HCT116 (cell line): ENCODE data around the gene MARCHF3. TPM values are rescaled to one million over a fixed set of nuclear protein-coding genes. Genes with fewer than 3 reads are reported as not detected.

Experiments used
- ATAC-seq: fragments of 200-7000 bp; cut with Tn5 transposase; 2 replicates; pipeline ENCODE4 v1.9.1; 2020; ENCODE audit warnings: mild to moderate bottlenecking, moderate library complexity
- BruUV-seq: library from RNA; stranded (reverse); fragments of 400-500 nt; replicated peaks from 2 replicates; lab custom pipeline; 2021; lab: Mats Ljungman, UMichigan
- CTCF ChIA-PET: fragments of 300-600 bp; sonication (Branson Sonifier 250); formaldehyde crosslinking; loops from one replicate; lab custom pipeline; 2021; ENCODE audit warnings: antibody characterized with exemption; lab: Charles Lee
- POLR2A ChIA-PET: fragments of 300-600, 350-600 bp; sonication (Branson Sonifier 250); formaldehyde crosslinking; loops from one replicate; lab custom pipeline; 2021; ENCODE audit warnings: antibody characterized with exemption; lab: Charles Lee
- RAD21 ChIA-PET, 2 experiments: fragments of 300-600 bp; sonication (Branson Sonifier 250); formaldehyde crosslinking; loops; one replicate each; lab custom pipeline; 2023; ENCODE audit warnings: low total read pairs in 2 of 2; ENCODE audit not compliant: uncharacterized antibody in 2 of 2, unreplicated experiment in 2 of 2, low non-redundant PET in 1 of 2; lab: Charles Lee
- DNase-seq: peaks from one replicate; pipeline ENCODE4 v3.0.0-alpha.2; 2010; ENCODE audit warnings: low read depth, low spot score
- H2AFZ ChIP-seq: fragments of 200-600 bp; shearing (Covaris generic), sonication (generic); 2 replicates; pipeline ENCODE4 v1.6.1; 2017; ENCODE audit warnings: low read depth, mixed run types, mixed read lengths, antibody characterized with exemption, low read length; ENCODE audit not compliant: poor library complexity, severe bottlenecking
- H3K27ac ChIP-seq: 2 replicates; pipeline ENCODE4 v1.5.1; 2012; ENCODE audit warnings: low read depth, low read length
- H3K27me3 ChIP-seq: fragments of 200-600 bp; sonication (generic); 2 replicates; pipeline ENCODE4 v1.6.1; 2016; ENCODE audit warnings: mixed run types, low read length, mixed read lengths; ENCODE audit not compliant: insufficient read depth
- H3K36me3 ChIP-seq, 2 experiments: fragments of 200-500 bp in 1 of 2; fragments of 200-600 bp in 1 of 2; sonication (Bioruptor generic) in 1 of 2; sonication (generic) in 1 of 2; 2 replicates each; pipeline versions ENCODE4 v1.5.1 to v1.6.1; 2014 to 2016; ENCODE audit warnings: low read length in 2 of 2, inconsistent platforms in 1 of 2, mixed read lengths in 1 of 2, mixed run types in 1 of 2; ENCODE audit not compliant: insufficient read depth in 2 of 2, control insufficient read depth in 1 of 2
- H3K4me1 ChIP-seq, 2 experiments: fragments of 200-600 bp in 1 of 2; sonication (generic) in 1 of 2; 2 replicates each; pipeline versions ENCODE4 v1.5.1 to v1.6.1; 2012 to 2017; ENCODE audit warnings: low read length in 2 of 2, inconsistent platforms in 1 of 2, mild to moderate bottlenecking in 1 of 2, mixed read lengths in 1 of 2, mixed run types in 1 of 2, moderate library complexity in 1 of 2; ENCODE audit not compliant: insufficient read depth in 2 of 2, control insufficient read depth in 1 of 2
- H3K4me2 ChIP-seq: fragments of 200-600 bp; sonication (generic); 2 replicates; pipeline ENCODE4 v1.6.1; 2017; ENCODE audit warnings: mixed run types, low read length, mixed read lengths
- H3K4me3 ChIP-seq, 2 experiments: fragments of 200-600 bp in 1 of 2; sonication (generic) in 1 of 2; replicated peaks in 1 of 2; 2 replicates each; pipeline ENCODE4 v1.5.1; 2011 to 2016; ENCODE audit warnings: low read length in 2 of 2, control low read depth in 1 of 2, low read depth in 1 of 2, mild to moderate bottlenecking in 1 of 2, mixed read lengths in 1 of 2, mixed run types in 1 of 2
- H3K79me2 ChIP-seq: fragments of 200-600 bp; sonication (generic); 2 replicates; pipeline ENCODE4 v1.6.1; 2017; ENCODE audit warnings: mild to moderate bottlenecking, mixed run types, low read length, moderate library complexity, mixed read lengths; ENCODE audit not compliant: insufficient read depth
- H3K9ac ChIP-seq: fragments of 200-600 bp; sonication (generic); 2 replicates; pipeline ENCODE4 v1.6.1; 2016; ENCODE audit warnings: low read length, mixed read lengths
- H3K9me2 ChIP-seq: fragments of 200-600 bp; sonication (generic), shearing (Covaris generic); 2 replicates; pipeline ENCODE4 v1.6.1; 2017; ENCODE audit warnings: mixed run types, mild to moderate bottlenecking, moderate library complexity; ENCODE audit not compliant: insufficient read depth
- H3K9me3 ChIP-seq, 2 experiments: fragments of 200-500 bp in 1 of 2; fragments of 200-600 bp in 1 of 2; sonication (Bioruptor generic) in 1 of 2; sonication (generic) in 1 of 2; 2 replicates each; pipeline ENCODE4 v1.6.1; 2014 to 2017; ENCODE audit warnings: low read length in 2 of 2, mixed read lengths in 2 of 2, inconsistent platforms in 1 of 2, low read depth in 1 of 2, mild to moderate bottlenecking in 1 of 2, mixed run types in 1 of 2, moderate library complexity in 1 of 2; ENCODE audit not compliant: control insufficient read depth in 1 of 2, insufficient read depth in 1 of 2
- H4K20me1 ChIP-seq: fragments of 200-600 bp; sonication (generic), shearing (Covaris generic); 2 replicates; pipeline ENCODE4 v1.6.1; 2017; ENCODE audit warnings: mixed run types, mild to moderate bottlenecking, moderate library complexity; ENCODE audit not compliant: insufficient read depth
- CBX3 ChIP-seq: IDR thresholded peaks from 2 replicates; pipeline ENCODE4 v1.6.1; 2012; ENCODE audit warnings: low read depth
- CEBPB ChIP-seq: IDR thresholded peaks from 2 replicates; pipeline ENCODE4 v1.6.1; 2012; ENCODE audit warnings: low read depth
- ELF1 ChIP-seq: IDR thresholded peaks from 2 replicates; pipeline ENCODE4 v1.6.1; 2012; ENCODE audit warnings: low read depth, borderline replicate concordance
- EZH2 ChIP-seq: fragments of 200-600 bp; sonication (generic); IDR thresholded peaks from 2 replicates; pipeline ENCODE4 v1.6.1; 2017; ENCODE audit warnings: antibody characterized with exemption, mixed run types
- FOSL1 ChIP-seq: IDR thresholded peaks from 2 replicates; pipeline ENCODE4 v1.6.1; 2012; ENCODE audit warnings: low read depth
- POLR2A ChIP-seq: IDR thresholded peaks from 2 replicates; pipeline ENCODE4 v1.7.0; 2011; ENCODE audit warnings: borderline replicate concordance; ENCODE audit not compliant: insufficient read depth, insufficient read length; ENCODE audit errors: extremely low read depth
- POLR2AphosphoS5 ChIP-seq: IDR thresholded peaks from 2 replicates; pipeline ENCODE4 v1.6.1; 2011; ENCODE audit warnings: mild to moderate bottlenecking, low read depth, low read length, moderate library complexity
- RAD21 ChIP-seq: IDR thresholded peaks from 2 replicates; pipeline ENCODE4 v1.6.1; 2012; ENCODE audit warnings: low read depth, mild to moderate bottlenecking
- SRF ChIP-seq: IDR thresholded peaks from 2 replicates; pipeline ENCODE4 v1.6.1; 2012; ENCODE audit warnings: low read depth
- ZFX ChIP-seq: fragments of 450-650 bp; IDR thresholded peaks from 2 replicates; pipeline ENCODE4 v1.6.1; 2017
- ZNF274 ChIP-seq: fragments of 200-500 bp; sonication (Bioruptor generic); IDR thresholded peaks from 2 replicates; pipeline ENCODE4 v1.6.1; 2014; ENCODE audit warnings: mild to moderate bottlenecking, low read depth, low read length, inconsistent platforms
- intact Hi-C: fragments of 100-400 bp; cut with micrococcal nuclease; formaldehyde crosslinking; loops from 2 replicates; pipeline ENCODE4 v1.10.0; 2022
- total RNA-seq: library from RNA; stranded (reverse); gene quantifications from one replicate; pipeline ENCODE4 v1.2.1, GENCODE V29; 2021; ENCODE audit not compliant: unreplicated experiment
- TF ChIP-seq, protein P1 (sequence below), 3 experiments: fragments of 200-600 bp in 1 of 3; sonication (generic) in 1 of 3; IDR thresholded peaks in 2 of 3; conservative IDR thresholded peaks in 1 of 3; 2 replicates each; pipeline ENCODE4 v1.5.1; 2012 to 2017; ENCODE audit warnings: low read depth in 2 of 3, low read length in 2 of 3, antibody characterized with exemption in 1 of 3, borderline replicate concordance in 1 of 3, control low read depth in 1 of 3, mild to moderate bottlenecking in 1 of 3, mixed read lengths in 1 of 3, mixed run types in 1 of 3, moderate library complexity in 1 of 3; ENCODE audit not compliant: insufficient read depth in 1 of 3
- TF ChIP-seq, protein P2 (sequence below): IDR thresholded peaks from 2 replicates; pipeline ENCODE4 v1.6.1; 2012
- TF ChIP-seq, protein P3 (sequence below): IDR thresholded peaks from 2 replicates; pipeline ENCODE4 v1.6.1; 2012
- TF ChIP-seq, protein P4 (sequence below): IDR thresholded peaks from 2 replicates; pipeline ENCODE4 v1.6.1; 2011; ENCODE audit warnings: mild to moderate bottlenecking, low read length, moderate library complexity; ENCODE audit not compliant: insufficient replicate concordance; ENCODE audit errors: extremely low read depth

Gene MARCHF3
- total RNA-seq, 1 experiment from 2014 or later = 2.3 TPM

DNA sequence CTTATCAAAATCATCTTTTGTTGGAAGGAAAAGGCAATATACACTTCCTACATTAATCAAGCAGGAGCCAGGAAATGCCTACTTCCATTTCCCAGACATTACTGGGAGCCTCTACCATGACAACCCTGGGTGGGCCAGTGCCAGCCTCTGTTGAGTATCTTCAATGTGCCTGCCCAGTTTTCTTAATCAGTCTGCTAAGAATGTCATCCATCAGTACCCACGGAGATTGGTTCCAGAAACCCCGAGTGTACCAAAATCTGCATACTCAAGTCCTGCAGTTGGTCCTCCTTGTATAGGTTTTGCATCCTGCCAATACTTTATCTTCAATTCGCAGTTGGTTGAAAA, 82.4 kb downstream of the MARCHF3 start:
- BruUV-seq = no TSS peak
- ChIA-PET RAD21 (no interaction called here), POLR2A (no interaction called here)
- Histone ChIP-seq H3K9me3 (no peaks in the 10 kb centered on the region), H4K20me1 (no peaks in the 10 kb centered on the region), H2AFZ (no peak overlapping the region), H3K79me2 (no peaks in the 10 kb centered on the region), H3K4me1 (no peaks in the 10 kb centered on the region), H3K4me2 (no peak overlapping the region), H3K9me2 (no peaks in the 10 kb centered on the region), H3K36me3 (no peaks in the 10 kb centered on the region), H3K27me3 (no peaks in the 10 kb centered on the region)
- ATAC-seq = no peak
- TF ChIP-seq CBX3 = no peak
- TF ChIP-seq, protein P1, sequence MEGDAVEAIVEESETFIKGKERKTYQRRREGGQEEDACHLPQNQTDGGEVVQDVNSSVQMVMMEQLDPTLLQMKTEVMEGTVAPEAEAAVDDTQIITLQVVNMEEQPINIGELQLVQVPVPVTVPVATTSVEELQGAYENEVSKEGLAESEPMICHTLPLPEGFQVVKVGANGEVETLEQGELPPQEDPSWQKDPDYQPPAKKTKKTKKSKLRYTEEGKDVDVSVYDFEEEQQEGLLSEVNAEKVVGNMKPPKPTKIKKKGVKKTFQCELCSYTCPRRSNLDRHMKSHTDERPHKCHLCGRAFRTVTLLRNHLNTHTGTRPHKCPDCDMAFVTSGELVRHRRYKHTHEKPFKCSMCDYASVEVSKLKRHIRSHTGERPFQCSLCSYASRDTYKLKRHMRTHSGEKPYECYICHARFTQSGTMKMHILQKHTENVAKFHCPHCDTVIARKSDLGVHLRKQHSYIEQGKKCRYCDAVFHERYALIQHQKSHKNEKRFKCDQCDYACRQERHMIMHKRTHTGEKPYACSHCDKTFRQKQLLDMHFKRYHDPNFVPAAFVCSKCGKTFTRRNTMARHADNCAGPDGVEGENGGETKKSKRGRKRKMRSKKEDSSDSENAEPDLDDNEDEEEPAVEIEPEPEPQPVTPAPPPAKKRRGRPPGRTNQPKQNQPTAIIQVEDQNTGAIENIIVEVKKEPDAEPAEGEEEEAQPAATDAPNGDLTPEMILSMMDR (IDR thresholded peaks at IDR 0.05 in 2 of 3, conservative IDR thresholded peaks at IDR 0.05 in 1 of 3; ENCODE audit: borderline replicate concordance in 1 of 3, insufficient read depth in 1 of 3, low read depth in 2 of 3, low read length in 2 of 3) = no peak
- TF ChIP-seq, all 23 proteins: peak for 0
- Histone ChIP-seq H3K27ac (no peak overlapping the region), H3K9ac (no peak overlapping the region), H3K4me3 (no peak overlapping the region)
- CTCF ChIA-PET = no interaction called here
- intact Hi-C loops = no loop called here
- DNase-seq = no peak

DNA sequence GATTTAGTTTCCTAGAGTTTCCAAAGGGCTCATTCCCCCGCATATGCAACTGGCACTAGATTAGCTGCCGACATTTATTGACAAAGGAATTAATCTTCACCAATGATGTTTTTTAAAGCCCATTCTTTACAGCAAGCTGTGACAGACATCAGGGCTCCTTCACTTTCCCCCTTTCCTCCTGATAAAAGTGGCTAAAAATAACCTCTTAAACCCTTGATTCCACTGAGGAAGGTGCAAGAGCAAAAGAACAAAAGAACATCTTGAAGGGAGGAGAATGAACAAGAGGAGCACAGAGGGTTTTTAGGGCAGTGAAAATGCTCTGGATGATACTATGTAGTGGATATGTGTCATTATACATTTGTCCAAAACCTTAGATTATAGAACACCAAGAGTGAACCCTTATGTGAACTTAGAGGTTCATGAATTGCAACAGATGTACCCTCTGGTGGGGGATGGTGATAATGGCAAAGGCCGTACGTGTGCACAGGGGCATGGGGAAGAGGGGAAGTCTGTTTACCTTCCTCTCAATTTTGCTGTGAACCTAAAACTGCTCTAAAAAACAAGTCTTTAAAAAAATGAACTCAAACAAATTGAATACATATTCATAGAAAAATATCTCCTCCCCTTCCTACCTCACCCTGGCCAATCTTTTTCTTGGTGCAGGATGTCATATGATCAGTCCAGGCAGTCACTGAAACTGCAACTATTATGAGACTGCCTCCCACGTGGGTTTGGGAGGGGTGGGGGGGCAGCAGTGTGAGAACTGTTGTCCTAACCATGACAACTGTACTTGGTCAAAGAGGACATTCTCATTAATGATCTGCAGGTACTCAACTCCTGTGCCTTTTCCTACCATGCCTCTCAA, 83.0 kb downstream of the MARCHF3 start:
- ChIA-PET CTCF (no interaction called here), POLR2A (no interaction called here), RAD21 (no interaction called here)
- no peaks in the 10 kb centered on the region for H3K9me2 ChIP-seq
- no peaks in the 10 kb centered on the region for H3K9me3 ChIP-seq
- no peak overlapping the region for H3K9ac ChIP-seq
- H3K4me2 ChIP-seq = no peak overlapping the region
- H3K27ac ChIP-seq = no peak overlapping the region
- H2AFZ ChIP-seq = no peak overlapping the region
- ATAC-seq (no peak), DNase-seq (no peak)
- H4K20me1 ChIP-seq = no peaks in the 10 kb centered on the region
- no peaks in the 10 kb centered on the region for H3K4me1 ChIP-seq
- H3K79me2 ChIP-seq = no peaks in the 10 kb centered on the region
- H3K4me3 ChIP-seq = no peak overlapping the region
- H3K27me3 ChIP-seq = no peaks in the 10 kb centered on the region
- intact Hi-C loops = no loop called here
- no peaks in the 10 kb centered on the region for H3K36me3 ChIP-seq
- BruUV-seq = no TSS peak
- TF ChIP-seq SRF (no peak), ZFX (no peak), CEBPB (no peak), POLR2AphosphoS5 (no peak), POLR2A (no peak), ZNF274 (no peak), FOSL1 (no peak), CBX3 (no peak), EZH2 (no peak), RAD21 (no peak), ELF1 (no peak)
- TF ChIP-seq, protein P2, sequence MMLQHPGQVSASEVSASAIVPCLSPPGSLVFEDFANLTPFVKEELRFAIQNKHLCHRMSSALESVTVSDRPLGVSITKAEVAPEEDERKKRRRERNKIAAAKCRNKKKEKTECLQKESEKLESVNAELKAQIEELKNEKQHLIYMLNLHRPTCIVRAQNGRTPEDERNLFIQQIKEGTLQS = no peak
- TF ChIP-seq, protein P3, sequence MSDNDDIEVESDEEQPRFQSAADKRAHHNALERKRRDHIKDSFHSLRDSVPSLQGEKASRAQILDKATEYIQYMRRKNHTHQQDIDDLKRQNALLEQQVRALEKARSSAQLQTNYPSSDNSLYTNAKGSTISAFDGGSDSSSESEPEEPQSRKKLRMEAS = no peak
- TF ChIP-seq, protein P4, sequence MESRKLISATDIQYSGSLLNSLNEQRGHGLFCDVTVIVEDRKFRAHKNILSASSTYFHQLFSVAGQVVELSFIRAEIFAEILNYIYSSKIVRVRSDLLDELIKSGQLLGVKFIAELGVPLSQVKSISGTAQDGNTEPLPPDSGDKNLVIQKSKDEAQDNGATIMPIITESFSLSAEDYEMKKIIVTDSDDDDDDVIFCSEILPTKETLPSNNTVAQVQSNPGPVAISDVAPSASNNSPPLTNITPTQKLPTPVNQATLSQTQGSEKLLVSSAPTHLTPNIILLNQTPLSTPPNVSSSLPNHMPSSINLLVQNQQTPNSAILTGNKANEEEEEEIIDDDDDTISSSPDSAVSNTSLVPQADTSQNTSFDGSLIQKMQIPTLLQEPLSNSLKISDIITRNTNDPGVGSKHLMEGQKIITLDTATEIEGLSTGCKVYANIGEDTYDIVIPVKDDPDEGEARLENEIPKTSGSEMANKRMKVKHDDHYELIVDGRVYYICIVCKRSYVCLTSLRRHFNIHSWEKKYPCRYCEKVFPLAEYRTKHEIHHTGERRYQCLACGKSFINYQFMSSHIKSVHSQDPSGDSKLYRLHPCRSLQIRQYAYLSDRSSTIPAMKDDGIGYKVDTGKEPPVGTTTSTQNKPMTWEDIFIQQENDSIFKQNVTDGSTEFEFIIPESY = no peak
